Glutamatergic neuron (in vitro differentiated cells): ENCODE measurements around the gene TSPAN8. TPM values are rescaled to one million over a fixed set of nuclear protein-coding genes. Genes with fewer than 3 reads are reported as not detected.

Experiments
- DNase-seq: peaks from one replicate; pipeline ENCODE4 v3.0.0; 2022
- H3K27ac Mint-ChIP-seq: one replicate; pipeline ENCODE4 v1.8.0; 2020; ENCODE audit warnings: mild to moderate bottlenecking, mixed read lengths, inconsistent platforms; ENCODE audit not compliant: unreplicated experiment
- H3K27me3 Mint-ChIP-seq: one replicate; pipeline ENCODE4 v1.8.0; 2020; ENCODE audit warnings: mild to moderate bottlenecking, moderate library complexity, mixed read lengths, inconsistent platforms; ENCODE audit not compliant: unreplicated experiment
- H3K36me3 Mint-ChIP-seq: one replicate; pipeline ENCODE4 v1.8.0; 2020; ENCODE audit warnings: mild to moderate bottlenecking, mixed read lengths, inconsistent platforms; ENCODE audit not compliant: unreplicated experiment
- H3K4me1 Mint-ChIP-seq: one replicate; pipeline ENCODE4 v1.8.0; 2020; ENCODE audit warnings: mild to moderate bottlenecking, low read depth, mixed read lengths, inconsistent platforms; ENCODE audit not compliant: unreplicated experiment
- H3K4me3 Mint-ChIP-seq: one replicate; pipeline ENCODE4 v1.8.0; 2020; ENCODE audit warnings: mild to moderate bottlenecking, mixed read lengths, inconsistent platforms; ENCODE audit not compliant: unreplicated experiment
- H3K9me3 Mint-ChIP-seq: one replicate; pipeline ENCODE4 v1.8.0; 2020; ENCODE audit warnings: mild to moderate bottlenecking, moderate library complexity, mixed read lengths, inconsistent platforms; ENCODE audit not compliant: unreplicated experiment
- CTCF ChIP-seq: fragments of 200-600 bp; sonication (generic); IDR thresholded peaks from one replicate; pipeline ENCODE4 v1.5.0; 2021; ENCODE audit not compliant: partially characterized antibody, unreplicated experiment
- total RNA-seq: library from RNA; stranded (reverse); fragmentation: NEBNext Ultra II Directional; extraction: Animal tissue kit (Norgen Biotek cat#: 25700); gene quantifications from one replicate; pipeline ENCODE4 v1.2.1, GENCODE V29; 2021; ENCODE audit not compliant: unreplicated experiment

The TSPAN8 gene
- total RNA-seq, 1 donor from 2014 or later, result 1.6 TPM

GRCh38 chr12:71144682-71145081 lies 13.1 kb downstream of the TSPAN8 start:
- DNase-seq, result no peak
- H3K27me3 Mint-ChIP-seq, result no peaks in the 10 kb centered on the region
- TF ChIP-seq CTCF, result no peak
- no peak overlapping the region for H3K4me3 Mint-ChIP-seq
- peaks cover 10% of the 10 kb centered on the region for H3K4me1 Mint-ChIP-seq
- no peaks in the 10 kb centered on the region for H3K36me3 Mint-ChIP-seq
- peaks cover 2% of the 10 kb centered on the region for H3K9me3 Mint-ChIP-seq
- H3K27ac Mint-ChIP-seq, result no peak overlapping the region

GRCh38 chr12:71142956-71143355 lies 14.8 kb downstream of the TSPAN8 start:
- peaks cover 2% of the 10 kb centered on the region for H3K9me3 Mint-ChIP-seq
- no peaks in the 10 kb centered on the region for H3K36me3 Mint-ChIP-seq
- DNase-seq, result no peak
- TF ChIP-seq CTCF, result no peak
- peaks cover 10% of the 10 kb centered on the region for H3K4me1 Mint-ChIP-seq
- no peak overlapping the region for H3K27ac Mint-ChIP-seq
- H3K27me3 Mint-ChIP-seq, result no peaks in the 10 kb centered on the region
- no peak overlapping the region for H3K4me3 Mint-ChIP-seq

GRCh38 chr12:71142016-71142415 lies 15.8 kb downstream of the TSPAN8 start:
- Mint-ChIP-seq H3K4me1 (peaks cover 10% of the 10 kb centered on the region), H3K4me3 (peak overlapping the region; percentile 22), H3K27ac (no peak overlapping the region), H3K27me3 (no peaks in the 10 kb centered on the region), H3K36me3 (no peaks in the 10 kb centered on the region), H3K9me3 (peaks cover 2% of the 10 kb centered on the region)
- no peak for TF ChIP-seq CTCF
- DNase-seq, result no peak

- H3K27ac Mint-ChIP-seq, result no peak overlapping the region
- no peaks in the 10 kb centered on the region for H3K27me3 Mint-ChIP-seq
- no peak for TF ChIP-seq CTCF
- H3K36me3 Mint-ChIP-seq, result no peaks in the 10 kb centered on the region
- DNase-seq, result no peak
- peaks cover 2% of the 10 kb centered on the region for H3K9me3 Mint-ChIP-seq
- H3K4me1 Mint-ChIP-seq, result peaks cover 10% of the 10 kb centered on the region
- no peak overlapping the region for H3K4me3 Mint-ChIP-seq
These were observed 16.3 kb downstream of the TSPAN8 start for GRCh38 chr12:71141378-71141926.

- no peak overlapping the region for H3K4me3 Mint-ChIP-seq
- H3K9me3 Mint-ChIP-seq, result peaks cover 2% of the 10 kb centered on the region
- no peaks in the 10 kb centered on the region for H3K36me3 Mint-ChIP-seq
- no peak for DNase-seq
- no peaks in the 10 kb centered on the region for H3K27me3 Mint-ChIP-seq
- no peak for TF ChIP-seq CTCF
- H3K4me1 Mint-ChIP-seq, result peaks cover 12% of the 10 kb centered on the region
- no peak overlapping the region for H3K27ac Mint-ChIP-seq
These were observed 18.6 kb downstream of the TSPAN8 start for GRCh38 chr12:71139153-71139735.
